Measurements from ENCODE around the gene MAPKAP1.
A peak's percentile ranks its signal among the peaks of the same experiment; 100 is the strongest.

The MAPKAP1 gene

DNA sequence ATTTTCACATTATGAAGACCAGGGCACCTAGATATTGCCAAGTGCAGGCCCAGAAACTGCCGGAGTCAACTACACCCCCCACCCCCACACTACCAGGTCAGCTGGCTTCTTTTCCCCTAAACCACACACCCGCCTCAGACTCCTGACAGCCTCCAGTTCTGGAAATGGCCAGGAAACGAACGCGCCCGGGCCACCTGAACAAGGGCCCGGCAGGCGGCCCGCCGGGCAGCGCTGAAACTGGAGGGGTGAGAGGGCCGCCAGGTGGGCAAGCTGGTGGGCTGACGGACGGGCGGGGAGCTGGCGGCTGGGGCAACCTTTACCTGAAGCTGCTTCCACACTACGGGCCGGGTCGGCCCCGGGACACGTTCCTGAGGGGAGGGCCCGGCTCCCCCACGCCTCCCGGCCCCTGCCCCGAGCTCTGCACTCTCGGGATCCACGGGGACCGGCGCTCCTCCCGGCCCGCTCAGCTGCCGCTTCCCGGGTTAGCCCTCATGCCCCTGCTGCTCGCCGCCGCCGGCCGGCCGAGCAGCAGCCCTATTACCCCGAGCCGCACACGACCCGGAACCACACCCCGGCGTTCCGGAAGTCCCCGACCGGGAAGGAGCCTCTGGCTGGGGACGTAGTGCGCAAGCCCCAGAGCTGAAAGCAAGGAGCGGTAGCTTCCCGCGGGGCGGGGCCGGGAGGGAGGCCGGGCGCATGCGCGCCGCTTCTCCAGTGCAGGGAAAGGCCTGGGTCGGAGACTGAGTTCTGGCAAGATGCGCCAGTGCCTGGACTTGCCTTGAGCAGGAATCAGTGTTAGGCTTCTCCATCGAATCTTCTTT is at the start of gene MAPKAP1:
Gene MAPKAP1, minus strand, starts transcription at position 558 of the 821 bp plus-strand sequence. CDS start 34,634 bp downstream, outside the sequence.
- peak; percentile 94 for DNase-seq
- in situ Hi-C loops (cut with HindIII; ENCODE audit: low pct_ligation_motif_present, low pct_unique_long_range_greater_than_20kb, low sequenced_read_pairs) = no loop called here

DNA sequence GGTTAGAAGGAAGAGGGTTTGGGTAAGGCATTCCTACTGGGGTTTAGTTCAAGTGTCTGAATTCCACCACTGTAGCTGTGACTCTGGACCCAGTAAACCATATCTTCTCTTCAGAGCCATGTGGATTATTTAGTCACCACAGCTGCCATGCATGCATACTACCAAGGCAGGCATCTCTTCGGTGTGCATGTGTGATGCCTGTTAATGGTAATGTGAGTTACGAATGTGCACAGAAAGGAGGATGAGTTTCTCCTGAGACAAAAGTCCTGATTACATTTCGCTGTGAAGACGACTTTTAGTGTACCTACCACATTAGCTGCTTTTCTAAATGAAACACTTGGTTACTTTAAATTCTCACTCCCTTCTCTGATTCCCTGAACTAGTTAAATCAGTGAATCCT is 49.5 kb upstream of the MAPKAP1 start:
- no peak for DNase-seq
- in situ Hi-C loops (cut with HindIII; ENCODE audit: low pct_ligation_motif_present, low pct_unique_long_range_greater_than_20kb, low sequenced_read_pairs) = no loop called here

DNA sequence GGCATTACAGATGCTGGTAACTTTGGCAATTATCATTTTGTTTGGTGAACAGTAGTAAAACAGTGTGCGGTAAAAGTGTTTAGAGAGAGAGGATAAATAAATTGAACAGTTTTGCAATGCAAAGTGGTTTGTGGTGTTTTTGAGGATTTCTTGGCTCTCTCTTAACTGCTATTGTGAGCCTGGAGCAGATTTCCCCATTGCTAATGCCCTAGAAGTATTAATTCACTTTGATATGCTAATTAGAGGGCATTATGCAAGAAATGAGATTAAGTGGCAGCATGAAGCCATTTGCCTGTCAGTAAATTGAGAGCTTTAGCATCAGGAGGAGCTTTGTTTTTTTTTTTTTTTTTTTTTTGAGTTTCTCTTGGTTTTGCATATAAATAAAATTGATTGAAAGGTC is 48.3 kb upstream of the MAPKAP1 start:
- in situ Hi-C loops (cut with HindIII; ENCODE audit: low pct_ligation_motif_present, low pct_unique_long_range_greater_than_20kb, low sequenced_read_pairs) = no loop called here
- no peak for DNase-seq

DNA sequence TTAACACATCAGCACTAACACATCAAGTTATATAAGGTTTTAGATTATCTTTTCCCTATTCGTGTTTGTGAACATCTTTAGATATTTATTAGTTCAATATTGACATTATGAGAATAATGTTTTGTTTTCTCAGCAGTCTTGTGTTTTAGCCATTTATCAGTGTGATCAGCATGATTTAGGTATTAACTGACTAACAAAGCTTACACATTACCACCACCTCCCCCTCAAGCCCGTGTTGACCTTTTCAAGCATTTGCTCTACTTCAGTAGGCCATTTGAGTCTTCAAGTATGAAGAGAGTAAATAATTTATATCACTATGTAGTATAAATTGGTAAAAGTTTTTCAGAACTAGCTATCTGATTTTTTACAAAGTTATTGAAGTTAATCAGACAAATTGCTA is 47.1 kb upstream of the MAPKAP1 start:
- no peak for DNase-seq
- in situ Hi-C loops (cut with HindIII; ENCODE audit: low pct_ligation_motif_present, low pct_unique_long_range_greater_than_20kb, low sequenced_read_pairs) = no loop called here

DNA sequence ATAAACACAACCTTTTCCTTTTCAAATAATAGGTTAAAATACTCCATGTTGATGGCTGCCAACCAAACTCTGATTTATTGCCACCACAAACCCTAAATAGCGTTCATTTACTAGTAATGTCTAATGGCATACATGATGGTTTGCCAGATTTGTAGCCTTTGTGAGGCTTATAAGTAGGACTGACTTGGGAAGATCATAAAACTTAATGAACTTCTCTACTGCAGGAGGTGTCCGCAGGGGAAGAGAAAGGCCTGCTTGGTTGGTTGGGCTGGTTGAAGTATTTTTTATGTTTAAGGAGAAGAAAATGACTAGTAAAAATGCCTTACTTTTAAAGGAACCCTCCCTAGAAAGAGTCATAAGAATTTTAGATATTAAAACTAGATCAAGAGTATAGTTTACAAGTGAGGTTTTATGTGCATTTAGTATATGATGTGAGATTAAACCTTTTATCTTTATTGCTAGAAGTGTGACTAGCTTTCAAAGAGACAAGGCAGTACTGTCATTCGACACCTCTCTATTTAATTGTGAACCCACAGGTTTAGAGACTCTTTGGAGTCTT is 45.1 kb upstream of the MAPKAP1 start:
- in situ Hi-C loops (cut with HindIII; ENCODE audit: low pct_ligation_motif_present, low pct_unique_long_range_greater_than_20kb, low sequenced_read_pairs) = no loop called here
- no peak for DNase-seq

DNA sequence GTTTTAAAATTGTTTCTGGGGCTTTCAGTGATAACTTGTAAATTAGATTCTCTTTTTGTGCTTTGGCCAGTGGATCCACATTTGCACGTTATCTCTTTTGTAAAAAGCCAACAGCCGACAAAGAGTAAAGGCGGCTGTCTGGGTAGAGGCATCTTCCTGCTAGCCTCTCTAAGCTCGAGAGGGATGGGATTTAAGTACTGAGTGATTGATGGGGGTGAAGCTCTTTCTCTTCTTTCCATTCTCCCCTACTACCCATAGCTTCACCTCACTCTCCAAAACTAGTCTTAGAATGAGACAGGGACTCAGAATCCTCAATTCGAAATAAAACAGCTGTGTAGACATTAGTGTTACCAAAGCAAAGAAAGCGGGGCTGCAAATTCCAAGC is 43.6 kb upstream of the MAPKAP1 start:
- in situ Hi-C loops (cut with HindIII; ENCODE audit: low pct_ligation_motif_present, low pct_unique_long_range_greater_than_20kb, low sequenced_read_pairs) = no loop called here
- no peak for DNase-seq

DNA sequence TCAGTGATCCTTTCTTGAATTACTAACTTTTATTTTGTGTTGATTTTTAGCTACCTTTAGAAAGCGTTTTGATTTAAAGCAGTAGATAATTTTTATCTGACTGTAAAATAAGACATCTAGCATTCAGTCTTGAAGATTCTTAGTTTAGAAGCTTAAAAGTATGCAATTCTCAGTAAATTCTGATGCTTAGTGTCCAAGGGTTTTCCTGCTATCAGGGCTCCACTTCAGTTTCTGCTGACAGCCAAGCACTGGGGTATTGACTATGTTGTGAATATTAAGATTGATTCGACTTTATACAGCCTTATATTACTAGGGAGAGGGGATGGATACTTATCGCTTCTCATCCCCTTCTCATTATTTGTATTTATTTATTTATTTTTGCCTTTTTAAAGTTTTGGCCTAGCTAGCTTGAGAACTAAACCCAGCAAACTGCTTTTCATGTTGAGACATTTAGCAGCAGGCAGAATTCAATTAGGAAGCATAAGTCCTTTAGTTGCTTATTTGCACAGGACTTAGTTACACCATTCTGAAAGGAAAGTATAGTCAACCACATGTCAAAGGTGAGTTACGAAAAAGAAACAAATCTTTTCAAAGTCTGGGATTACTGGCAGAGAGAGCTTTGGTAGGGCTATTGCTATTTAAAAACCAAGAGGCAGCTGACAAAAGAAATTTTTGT is 43.1 kb upstream of the MAPKAP1 start:
- in situ Hi-C loops (cut with HindIII; ENCODE audit: low pct_ligation_motif_present, low pct_unique_long_range_greater_than_20kb, low sequenced_read_pairs) = no loop called here
- no peak for DNase-seq

DNA sequence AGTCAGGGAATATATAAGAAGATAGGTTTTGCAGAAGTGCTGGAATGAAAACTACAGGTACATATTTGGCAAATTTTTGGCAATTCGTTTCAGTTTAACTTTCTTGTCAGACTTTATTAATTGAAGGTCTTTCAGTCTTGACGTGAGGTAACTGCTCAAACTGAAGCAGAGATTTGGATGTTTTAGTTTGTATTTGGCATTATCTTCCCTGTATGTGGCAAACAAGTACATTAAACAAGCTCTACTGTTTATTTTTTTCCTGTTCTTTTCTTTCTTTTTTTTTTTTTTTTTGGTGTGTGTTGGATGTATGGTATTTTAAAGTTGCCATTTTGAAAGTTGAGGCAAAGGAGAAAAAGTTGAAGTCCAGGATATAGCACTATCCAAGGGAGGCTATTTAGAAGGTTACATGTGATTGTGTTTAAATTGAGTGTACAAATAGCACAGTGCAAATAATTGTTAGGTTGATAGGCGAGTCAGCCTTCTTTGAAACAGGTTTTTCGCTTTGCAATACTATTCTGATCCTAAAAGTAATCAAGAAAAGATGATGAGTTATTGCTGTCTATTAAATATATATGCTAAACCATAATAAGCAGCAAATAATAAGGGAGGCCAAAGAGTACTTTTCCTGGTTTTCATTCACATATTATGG is 42.4 kb upstream of the MAPKAP1 start:
- DNase-seq = no peak
- in situ Hi-C loops (cut with HindIII; ENCODE audit: low pct_ligation_motif_present, low pct_unique_long_range_greater_than_20kb, low sequenced_read_pairs) = no loop called here

DNA sequence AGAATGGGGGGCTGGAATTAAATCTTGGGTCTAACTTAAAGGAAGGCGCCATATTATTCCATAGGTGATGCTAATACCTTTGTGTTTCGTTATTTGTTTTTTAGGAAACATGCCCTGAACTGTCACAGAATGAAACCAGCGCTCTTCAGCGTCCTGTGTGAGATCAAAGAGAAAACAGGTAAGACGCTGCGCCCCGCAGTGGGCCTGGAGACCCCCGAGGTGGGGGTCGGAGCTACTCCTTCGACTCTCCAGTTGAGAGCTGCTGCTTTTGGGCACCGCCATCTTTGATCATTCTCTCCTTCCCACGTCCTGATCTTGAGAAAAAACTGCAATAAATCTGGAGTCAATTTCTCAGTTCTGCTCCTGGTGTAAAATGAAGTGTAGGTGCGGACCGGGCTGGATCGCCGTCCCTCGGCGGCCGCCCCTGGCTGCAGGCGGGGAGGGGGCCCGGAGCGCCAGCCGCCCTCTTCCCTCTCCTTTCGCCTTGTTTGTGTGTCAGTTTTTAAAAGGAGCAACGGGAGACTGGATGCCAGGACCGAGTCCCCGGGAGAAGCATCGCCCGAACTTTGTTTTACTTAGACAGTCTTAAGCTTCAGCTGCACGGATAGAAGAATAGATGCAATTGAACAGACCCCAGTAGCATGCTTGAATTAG is 41.6 kb upstream of the MAPKAP1 start:
- in situ Hi-C loops (cut with HindIII; ENCODE audit: low pct_ligation_motif_present, low pct_unique_long_range_greater_than_20kb, low sequenced_read_pairs) = no loop called here
- no peak for DNase-seq

DNA sequence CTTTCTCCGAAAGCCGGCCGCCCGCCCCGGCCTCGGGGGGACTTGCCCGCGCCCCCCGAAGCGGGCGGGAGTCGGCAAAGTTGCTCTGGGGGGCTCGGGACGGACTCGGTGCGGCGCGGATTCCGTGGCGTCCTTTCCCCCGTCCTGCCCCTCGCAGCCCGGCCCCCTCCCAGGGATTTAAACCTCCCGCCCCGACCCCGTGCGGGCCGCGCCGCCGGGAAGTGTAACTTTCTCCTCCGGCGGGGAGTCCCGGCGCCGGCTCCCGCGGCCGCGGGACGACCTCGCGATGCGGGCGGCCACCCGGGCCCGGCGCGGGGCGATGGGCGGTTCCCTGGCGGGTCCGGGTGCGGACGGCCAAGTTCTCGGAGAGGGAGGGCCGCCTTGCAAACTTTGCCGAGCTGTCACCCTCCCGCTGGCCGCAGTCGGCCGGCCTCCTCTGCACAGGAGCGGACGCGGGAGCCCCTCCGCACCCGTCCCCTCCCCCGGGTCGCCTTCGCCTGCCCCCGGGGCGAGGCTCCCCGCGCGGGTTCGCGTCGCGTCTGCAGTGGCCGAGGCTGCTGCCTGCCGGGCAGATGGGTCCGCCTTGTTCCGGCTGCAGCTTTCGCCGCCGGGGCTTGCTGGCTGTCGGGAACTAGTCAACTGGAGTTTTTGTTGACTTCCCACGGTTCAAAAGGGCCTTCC is 40.9 kb upstream of the MAPKAP1 start:
- DNase-seq = peak; percentile 27
- in situ Hi-C loops (cut with HindIII; ENCODE audit: low pct_ligation_motif_present, low pct_unique_long_range_greater_than_20kb, low sequenced_read_pairs) = no loop called here

DNA sequence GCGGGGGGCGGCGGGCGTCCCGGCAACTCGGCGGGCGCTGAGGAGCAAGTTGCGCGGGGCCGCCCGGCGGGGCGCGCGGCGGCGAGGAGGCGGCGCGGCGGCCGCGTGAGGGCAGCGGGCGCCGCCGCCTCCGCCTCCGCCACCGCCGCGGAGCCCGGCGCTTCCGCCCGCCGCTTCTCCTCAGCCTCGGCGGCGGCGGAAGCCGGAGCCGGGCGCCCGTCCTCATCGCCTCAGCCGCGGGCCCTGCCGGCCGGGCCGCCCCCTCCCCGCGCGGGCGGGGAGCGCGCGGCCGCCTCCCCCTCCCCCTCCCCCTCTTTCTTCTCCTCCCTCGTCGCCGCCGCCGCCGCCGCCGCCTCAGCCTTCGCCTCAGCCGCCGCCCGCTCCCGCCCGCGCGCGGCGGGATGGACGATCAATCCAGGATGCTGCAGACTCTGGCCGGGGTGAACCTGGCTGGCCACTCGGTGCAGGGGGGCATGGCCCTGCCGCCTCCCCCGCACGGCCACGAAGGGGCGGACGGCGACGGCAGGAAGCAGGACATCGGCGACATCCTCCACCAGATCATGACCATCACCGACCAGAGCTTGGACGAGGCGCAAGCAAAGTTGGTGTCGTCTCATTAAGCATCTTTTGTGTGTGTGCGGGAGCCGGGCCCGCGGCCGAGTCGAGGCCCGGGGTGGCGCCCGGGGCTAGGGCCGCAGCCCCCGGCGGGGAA is 40.2 kb upstream of the MAPKAP1 start, which contains the start of gene PBX3:
Gene PBX3, plus strand, starts transcription at position 321 of the 712 bp plus-strand sequence.
- in situ Hi-C loops (cut with HindIII; ENCODE audit: low pct_ligation_motif_present, low pct_unique_long_range_greater_than_20kb, low sequenced_read_pairs) = no loop called here
- peak; percentile 42 for DNase-seq

DNA sequence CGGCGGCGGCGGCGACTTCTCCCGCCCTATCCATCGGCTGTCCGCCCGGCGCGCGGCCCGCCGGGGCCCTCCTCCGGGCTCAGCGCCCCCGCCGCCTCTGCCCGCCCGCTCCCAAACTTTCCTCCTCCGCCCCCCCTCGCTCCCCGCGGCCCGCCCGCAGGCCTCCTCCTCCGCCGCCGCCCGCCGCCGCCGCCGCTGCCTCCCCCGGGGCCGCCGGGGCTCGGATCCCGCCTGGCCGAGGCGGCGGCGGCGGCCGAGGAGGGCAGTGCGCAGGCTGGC is 39.7 kb upstream of the MAPKAP1 start:
- in situ Hi-C loops (cut with HindIII; ENCODE audit: low pct_ligation_motif_present, low pct_unique_long_range_greater_than_20kb, low sequenced_read_pairs) = no loop called here

DNA sequence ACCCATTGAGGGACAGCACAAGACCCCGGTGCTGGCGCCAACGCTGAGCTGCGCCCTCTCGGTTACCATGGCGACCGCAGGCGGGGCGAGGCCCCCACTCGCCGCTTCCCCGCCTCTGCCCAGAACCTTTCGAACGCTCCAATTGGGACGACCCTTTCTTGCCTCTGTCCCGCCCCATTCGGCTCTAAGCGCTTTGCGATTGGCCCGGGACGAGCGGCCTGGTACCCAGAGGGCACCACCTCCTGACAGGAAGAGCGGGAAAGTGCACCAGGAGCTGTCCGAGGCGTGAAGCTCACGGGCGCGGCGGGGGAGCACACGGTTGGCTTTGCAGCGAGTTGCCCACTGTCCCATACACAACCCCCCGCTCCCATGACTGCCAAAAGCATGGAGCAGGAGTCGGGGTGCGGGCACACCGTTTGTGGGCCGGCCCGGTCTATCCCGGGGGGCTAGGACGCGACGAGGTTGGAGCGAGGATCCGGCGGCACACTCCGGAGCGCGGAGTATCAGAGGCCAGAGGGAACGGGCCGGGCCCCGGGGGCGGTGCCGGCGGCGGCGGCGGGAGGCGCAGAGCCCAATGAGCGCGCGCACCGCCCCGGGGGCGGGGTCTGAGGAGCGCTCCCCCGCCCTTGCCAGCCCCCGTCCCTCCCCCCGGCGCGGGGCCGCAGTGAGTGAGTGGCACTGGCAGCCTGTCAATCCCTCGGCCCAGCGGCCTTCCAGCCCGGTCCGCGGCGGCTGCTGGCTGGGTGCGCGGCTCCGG is 39.2 kb upstream of the MAPKAP1 start:
- in situ Hi-C loops (cut with HindIII; ENCODE audit: low pct_ligation_motif_present, low pct_unique_long_range_greater_than_20kb, low sequenced_read_pairs) = no loop called here
- DNase-seq = peak; percentile 96

More for the DNA sequence above, 39.7 kb upstream of the MAPKAP1 start:
- DNase-seq = no peak

DNA sequence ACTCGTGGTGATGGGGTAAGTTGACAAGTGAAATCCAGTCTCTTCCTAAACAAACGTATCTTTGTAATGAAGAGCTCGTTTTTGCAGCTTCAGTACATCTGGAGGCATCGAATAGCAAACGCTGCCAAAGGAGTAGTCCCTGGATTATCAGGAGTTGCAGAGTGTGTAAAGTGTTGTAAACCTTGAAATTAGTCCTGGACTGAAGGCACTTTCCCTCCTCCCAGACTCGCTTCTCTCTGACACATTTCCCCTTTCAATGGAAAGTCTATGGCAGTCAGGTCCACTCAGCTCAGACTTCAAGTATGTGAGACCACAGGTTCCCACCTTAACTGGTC is 38.6 kb upstream of the MAPKAP1 start:
- in situ Hi-C loops (cut with HindIII; ENCODE audit: low pct_ligation_motif_present, low pct_unique_long_range_greater_than_20kb, low sequenced_read_pairs) = no loop called here
- no peak for DNase-seq

DNA sequence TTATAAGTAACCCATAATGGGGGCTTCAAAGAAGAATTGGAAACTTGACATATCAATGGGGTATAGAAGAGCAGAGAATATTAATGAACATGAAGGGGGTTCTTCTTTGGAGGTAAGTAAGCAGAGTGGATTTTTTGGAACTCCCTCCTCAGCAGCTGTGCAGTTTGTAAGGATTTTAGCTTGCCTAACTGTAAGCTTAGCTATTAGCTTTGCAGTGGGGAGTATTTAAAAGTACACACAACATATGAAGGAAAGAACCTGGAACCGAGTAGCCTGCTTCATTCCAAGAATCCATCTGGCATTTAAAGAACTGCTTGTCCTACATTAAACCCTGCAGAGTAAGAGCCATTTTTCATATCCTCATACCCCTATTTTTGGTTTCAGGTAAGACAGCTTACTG is 38.0 kb upstream of the MAPKAP1 start:
- in situ Hi-C loops (cut with HindIII; ENCODE audit: low pct_ligation_motif_present, low pct_unique_long_range_greater_than_20kb, low sequenced_read_pairs) = no loop called here
- DNase-seq = no peak

DNA sequence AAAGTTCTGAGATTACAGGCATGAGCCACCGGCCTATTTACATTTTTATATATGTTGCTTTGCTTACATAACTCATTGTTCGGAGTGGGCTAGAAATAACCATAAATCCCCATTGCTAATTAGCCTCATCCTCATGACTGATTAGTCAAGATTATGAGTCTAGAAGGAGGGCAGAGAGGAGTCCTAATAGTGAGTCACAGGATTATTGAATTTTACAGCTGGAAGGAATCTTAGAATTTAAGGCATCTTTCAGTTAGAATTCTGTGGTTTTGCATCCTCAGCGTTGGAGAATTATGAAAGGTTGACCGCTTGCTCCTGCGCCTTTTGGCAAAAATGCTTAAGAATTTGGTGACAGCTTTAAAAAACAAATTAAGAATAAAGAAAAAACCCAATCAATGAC is 37.6 kb upstream of the MAPKAP1 start:
- in situ Hi-C loops (cut with HindIII; ENCODE audit: low pct_ligation_motif_present, low pct_unique_long_range_greater_than_20kb, low sequenced_read_pairs) = no loop called here

DNA sequence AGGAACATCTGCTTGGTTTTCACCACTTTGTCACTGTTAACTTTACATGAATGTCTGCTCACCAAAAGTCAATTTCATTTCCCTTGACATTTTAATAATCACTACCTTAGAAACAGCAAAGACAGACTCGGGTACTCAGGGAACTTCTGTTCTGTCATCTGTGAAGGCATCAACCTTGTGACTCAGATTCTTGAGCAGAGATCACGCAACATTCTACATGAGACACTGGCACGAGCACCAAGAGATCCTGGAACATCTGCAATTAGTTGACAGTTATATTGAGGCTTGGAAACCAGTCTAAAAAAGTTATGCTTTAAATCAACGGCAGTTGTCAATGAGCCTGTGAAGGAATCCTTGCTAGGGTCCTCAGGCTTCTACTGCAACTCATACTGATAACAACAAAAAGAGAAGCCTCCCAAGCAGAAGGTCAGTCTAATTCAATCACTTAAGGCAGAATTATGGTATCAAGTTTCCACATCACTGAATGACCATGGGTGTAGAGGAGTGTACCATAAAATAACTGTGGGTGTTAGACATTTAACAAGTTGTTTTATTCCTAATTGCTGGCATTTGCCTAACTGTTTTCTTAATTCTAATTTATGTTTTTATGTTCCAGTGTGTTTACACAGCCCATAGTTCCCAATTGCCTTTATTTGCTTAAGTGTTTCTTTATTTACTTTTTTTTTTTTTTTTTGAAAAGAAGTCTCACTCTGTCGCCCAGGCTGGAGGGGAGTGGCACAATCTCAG is 36.8 kb upstream of the MAPKAP1 start:
- no peak for DNase-seq

More for the DNA sequence above, 37.6 kb upstream of the MAPKAP1 start:
- peak; percentile 67 for DNase-seq

More for the DNA sequence above, 36.8 kb upstream of the MAPKAP1 start:
- in situ Hi-C loops (cut with HindIII; ENCODE audit: low pct_ligation_motif_present, low pct_unique_long_range_greater_than_20kb, low sequenced_read_pairs) = no loop called here

All from ACHN (cell line).